ENCODE results near the gene EMC9.

DNA sequence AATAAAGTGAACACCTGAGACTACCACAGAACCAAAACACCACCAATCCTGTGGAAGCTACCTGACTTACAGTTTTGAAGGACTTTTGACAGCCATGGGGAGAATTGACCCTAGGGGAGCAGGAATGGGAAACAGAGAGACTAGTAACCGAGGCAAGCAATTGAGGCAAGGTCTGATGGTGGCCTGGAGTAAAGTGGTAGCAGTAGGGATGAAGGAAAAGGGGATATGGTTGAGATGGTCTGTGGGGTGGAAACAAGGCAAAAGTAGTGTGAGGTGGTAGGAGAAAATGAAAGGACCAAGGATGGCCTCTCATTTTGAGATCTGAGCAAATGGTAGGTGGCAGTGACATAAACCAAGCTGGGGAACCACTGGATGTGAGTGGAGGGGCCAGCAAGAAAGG lies 15.4 kb upstream of the EMC9 start:
- TF ChIP-seq ZFP36 (IDR thresholded peaks at IDR 0.05; ENCODE audit: borderline replicate concordance, partially characterized antibody) (no peak), MAZ (IDR thresholded peaks at IDR 0.05; ENCODE audit: borderline replicate concordance, low read depth, low read length) (no peak), HMGXB4 (CRISPR knock-in tag; IDR thresholded peaks at IDR 0.05; ENCODE audit: borderline replicate concordance) (no peak), SMC3 (IDR thresholded peaks at IDR 0.05) (no peak)
- TF ChIP-seq, protein P1, sequence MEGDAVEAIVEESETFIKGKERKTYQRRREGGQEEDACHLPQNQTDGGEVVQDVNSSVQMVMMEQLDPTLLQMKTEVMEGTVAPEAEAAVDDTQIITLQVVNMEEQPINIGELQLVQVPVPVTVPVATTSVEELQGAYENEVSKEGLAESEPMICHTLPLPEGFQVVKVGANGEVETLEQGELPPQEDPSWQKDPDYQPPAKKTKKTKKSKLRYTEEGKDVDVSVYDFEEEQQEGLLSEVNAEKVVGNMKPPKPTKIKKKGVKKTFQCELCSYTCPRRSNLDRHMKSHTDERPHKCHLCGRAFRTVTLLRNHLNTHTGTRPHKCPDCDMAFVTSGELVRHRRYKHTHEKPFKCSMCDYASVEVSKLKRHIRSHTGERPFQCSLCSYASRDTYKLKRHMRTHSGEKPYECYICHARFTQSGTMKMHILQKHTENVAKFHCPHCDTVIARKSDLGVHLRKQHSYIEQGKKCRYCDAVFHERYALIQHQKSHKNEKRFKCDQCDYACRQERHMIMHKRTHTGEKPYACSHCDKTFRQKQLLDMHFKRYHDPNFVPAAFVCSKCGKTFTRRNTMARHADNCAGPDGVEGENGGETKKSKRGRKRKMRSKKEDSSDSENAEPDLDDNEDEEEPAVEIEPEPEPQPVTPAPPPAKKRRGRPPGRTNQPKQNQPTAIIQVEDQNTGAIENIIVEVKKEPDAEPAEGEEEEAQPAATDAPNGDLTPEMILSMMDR (IDR thresholded peaks at IDR 0.05) = no peak

All from A549 (cell line).